WTC11 (cell line): ENCODE measurements around the gene SETD3. TPM values are rescaled to one million over a fixed set of nuclear protein-coding genes. Genes with fewer than 3 reads are reported as not detected.

Source experiments
- ATAC-seq: fragments of 200-7000 bp; cut with Tn5 transposase; 2 replicates; pipeline ENCODE4 v1.10.0; 2021; ENCODE audit warnings: mild to moderate bottlenecking, moderate library complexity
- CTCF ChIA-PET: fragments of 300-600 bp; sonication (Branson Sonifier 250); formaldehyde crosslinking; loops from one replicate; lab custom pipeline; 2021; ENCODE audit warnings: antibody characterized with exemption; lab: Charles Lee
- POLR2A ChIA-PET: fragments of 350-600 bp; sonication (Branson Sonifier 250); formaldehyde crosslinking; loops from one replicate; lab custom pipeline; 2021; ENCODE audit warnings: antibody characterized with exemption; lab: Charles Lee
- DNase-seq: peaks from one replicate; pipeline ENCODE4 v3.0.0; 2021; ENCODE audit warnings: low spot score
- H3K27ac Mint-ChIP-seq: 2 replicates; pipeline ENCODE4 v1.8.0; 2021; ENCODE audit warnings: mixed read lengths
- H3K27me3 Mint-ChIP-seq: 2 replicates; pipeline ENCODE4 v1.8.0; 2021; ENCODE audit warnings: low read depth, mild to moderate bottlenecking, moderate library complexity, mixed read lengths
- H3K36me3 Mint-ChIP-seq: 2 replicates; pipeline ENCODE4 v1.8.0; 2021; ENCODE audit warnings: mixed read lengths
- H3K4me1 Mint-ChIP-seq: 2 replicates; pipeline ENCODE4 v1.8.0; 2022; ENCODE audit warnings: mixed read lengths
- H3K4me3 Mint-ChIP-seq: 2 replicates; pipeline ENCODE4 v1.8.0; 2021; ENCODE audit warnings: mild to moderate bottlenecking, moderate library complexity, mixed read lengths
- H3K9me3 Mint-ChIP-seq: 2 replicates; pipeline ENCODE4 v1.8.0; 2021; ENCODE audit warnings: mixed read lengths
- CREB1 ChIP-seq: sonication (generic); formaldehyde crosslinking; IDR thresholded peaks from 2 replicates; pipeline ENCODE4 v1.8.0; 2023; ENCODE audit warnings: mild to moderate bottlenecking, missing genetic modification reagents
- EMX1 ChIP-seq: fragments of 250-450 bp; sonication (Bioruptor Pico); IDR thresholded peaks from 2 replicates; pipeline ENCODE4 v1.8.0; 2021; ENCODE audit warnings: mild to moderate bottlenecking
- ESRRA ChIP-seq: sonication (generic); formaldehyde crosslinking; IDR thresholded peaks from 2 replicates; pipeline ENCODE4 v1.8.1; 2022; ENCODE audit warnings: mild to moderate bottlenecking, missing genetic modification reagents, borderline replicate concordance
- FOXP1 ChIP-seq: sonication (generic); formaldehyde crosslinking; IDR thresholded peaks from 2 replicates; pipeline ENCODE4 v1.8.0; 2022; ENCODE audit warnings: missing genetic modification reagents, mild to moderate bottlenecking, moderate library complexity, borderline replicate concordance
- KAT7 ChIP-seq: sonication (generic); formaldehyde crosslinking; IDR thresholded peaks from 2 replicates; pipeline ENCODE4 v1.8.1; 2023; ENCODE audit warnings: missing genetic modification reagents, mild to moderate bottlenecking, borderline replicate concordance
- NFYB ChIP-seq: sonication (generic); formaldehyde crosslinking; conservative IDR thresholded peaks from 2 replicates; pipeline ENCODE4 v1.8.0; 2022; ENCODE audit warnings: low read depth, missing genetic modification reagents
- NR1H2 ChIP-seq: sonication (generic); formaldehyde crosslinking; IDR thresholded peaks from 2 replicates; pipeline ENCODE4 v1.9.0; 2021; ENCODE audit warnings: mild to moderate bottlenecking, moderate library complexity, missing genetic modification reagents
- OVOL2 ChIP-seq: fragments of 250-450 bp; sonication (Bioruptor Pico); IDR thresholded peaks from 2 replicates; pipeline ENCODE4 v1.9.0; 2021; ENCODE audit warnings: mild to moderate bottlenecking, borderline replicate concordance
- SP1 ChIP-seq: sonication (generic); formaldehyde crosslinking; conservative IDR thresholded peaks from 2 replicates; pipeline ENCODE4 v1.8.1; 2022; ENCODE audit warnings: missing genetic modification reagents
- ZNF121 ChIP-seq: sonication (generic); formaldehyde crosslinking; IDR thresholded peaks from 2 replicates; pipeline ENCODE4 v1.8.0; 2023; ENCODE audit warnings: missing genetic modification reagents
- ZNF396 ChIP-seq: fragments of 250-450 bp; sonication (Bioruptor Pico); IDR thresholded peaks from 2 replicates; pipeline ENCODE4 v1.8.0; 2021; ENCODE audit warnings: mild to moderate bottlenecking, moderate library complexity, borderline replicate concordance
- ZNF423 ChIP-seq: fragments of 250-450 bp; sonication (Bioruptor Pico); IDR thresholded peaks from 2 replicates; pipeline ENCODE4 v2.1.2; 2022; ENCODE audit warnings: mild to moderate bottlenecking, moderate library complexity
- total RNA-seq: library from RNA; stranded (reverse); gene quantifications from 3 replicates; pipeline ENCODE4 v1.2.3, GENCODE V29; 2021
- TF ChIP-seq, protein P1 (sequence below): fragments of 200-600 bp; IDR thresholded peaks from 2 replicates; pipeline ENCODE4 v1.8.0; 2022; ENCODE audit warnings: antibody characterized with exemption
- TF ChIP-seq, protein P2 (sequence below): fragments of 250-450 bp; sonication (Bioruptor Pico); IDR thresholded peaks from 2 replicates; pipeline ENCODE4 v1.9.0; 2021; ENCODE audit warnings: mild to moderate bottlenecking
- TF ChIP-seq, protein P3 (sequence below): sonication (generic); formaldehyde crosslinking; IDR thresholded peaks from 2 replicates; pipeline ENCODE4 v1.8.0; 2022; ENCODE audit warnings: mild to moderate bottlenecking, missing genetic modification reagents
- TF ChIP-seq, protein P4 (sequence below): fragments of 250-450 bp; sonication (Bioruptor Pico); IDR thresholded peaks from 2 replicates; pipeline ENCODE4 v1.9.0; 2021; ENCODE audit warnings: mild to moderate bottlenecking, borderline replicate concordance
- TF ChIP-seq, protein P5 (sequence below): sonication (generic); formaldehyde crosslinking; IDR thresholded peaks from 2 replicates; pipeline ENCODE4 v1.8.0; 2022; ENCODE audit warnings: mild to moderate bottlenecking, missing genetic modification reagents
- TF ChIP-seq, protein P6 (sequence below): sonication (generic); formaldehyde crosslinking; IDR thresholded peaks from 2 replicates; pipeline ENCODE4 v1.8.0; 2022; ENCODE audit warnings: mild to moderate bottlenecking, missing genetic modification reagents

The SETD3 gene
- total RNA-seq, 1 experiment from 2014 or later: 53.1 TPM

DNA sequence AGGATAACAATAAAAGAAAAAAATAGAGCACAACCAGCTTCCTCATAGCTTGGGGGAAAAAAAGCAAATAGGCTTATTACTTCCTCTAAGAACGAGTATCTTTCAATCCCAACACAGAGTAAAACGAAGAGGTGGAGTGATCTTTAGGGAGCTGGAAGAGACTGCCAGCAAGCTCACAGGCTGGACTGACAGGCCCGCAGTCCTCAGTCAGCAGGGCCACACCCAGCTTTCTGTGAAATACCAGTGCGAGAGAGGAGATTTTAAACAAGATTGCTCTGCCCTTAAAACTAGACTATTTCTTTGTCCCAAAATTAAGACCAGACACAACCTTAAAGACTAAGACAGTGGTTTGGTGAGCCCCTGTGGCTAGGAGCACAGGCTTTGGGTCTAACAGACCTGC, 32.9 kb downstream of the SETD3 start (continued):
- TF ChIP-seq, protein P1, sequence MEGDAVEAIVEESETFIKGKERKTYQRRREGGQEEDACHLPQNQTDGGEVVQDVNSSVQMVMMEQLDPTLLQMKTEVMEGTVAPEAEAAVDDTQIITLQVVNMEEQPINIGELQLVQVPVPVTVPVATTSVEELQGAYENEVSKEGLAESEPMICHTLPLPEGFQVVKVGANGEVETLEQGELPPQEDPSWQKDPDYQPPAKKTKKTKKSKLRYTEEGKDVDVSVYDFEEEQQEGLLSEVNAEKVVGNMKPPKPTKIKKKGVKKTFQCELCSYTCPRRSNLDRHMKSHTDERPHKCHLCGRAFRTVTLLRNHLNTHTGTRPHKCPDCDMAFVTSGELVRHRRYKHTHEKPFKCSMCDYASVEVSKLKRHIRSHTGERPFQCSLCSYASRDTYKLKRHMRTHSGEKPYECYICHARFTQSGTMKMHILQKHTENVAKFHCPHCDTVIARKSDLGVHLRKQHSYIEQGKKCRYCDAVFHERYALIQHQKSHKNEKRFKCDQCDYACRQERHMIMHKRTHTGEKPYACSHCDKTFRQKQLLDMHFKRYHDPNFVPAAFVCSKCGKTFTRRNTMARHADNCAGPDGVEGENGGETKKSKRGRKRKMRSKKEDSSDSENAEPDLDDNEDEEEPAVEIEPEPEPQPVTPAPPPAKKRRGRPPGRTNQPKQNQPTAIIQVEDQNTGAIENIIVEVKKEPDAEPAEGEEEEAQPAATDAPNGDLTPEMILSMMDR: no peak
- TF ChIP-seq NFYB (CRISPR knock-in tag): no peak
- no peak for TF ChIP-seq ZNF423
- no peak for TF ChIP-seq CREB1 (CRISPR knock-in tag)
- TF ChIP-seq, protein P2, sequence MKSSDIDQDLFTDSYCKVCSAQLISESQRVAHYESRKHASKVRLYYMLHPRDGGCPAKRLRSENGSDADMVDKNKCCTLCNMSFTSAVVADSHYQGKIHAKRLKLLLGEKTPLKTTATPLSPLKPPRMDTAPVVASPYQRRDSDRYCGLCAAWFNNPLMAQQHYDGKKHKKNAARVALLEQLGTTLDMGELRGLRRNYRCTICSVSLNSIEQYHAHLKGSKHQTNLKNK (CRISPR knock-in tag): no peak

DNA sequence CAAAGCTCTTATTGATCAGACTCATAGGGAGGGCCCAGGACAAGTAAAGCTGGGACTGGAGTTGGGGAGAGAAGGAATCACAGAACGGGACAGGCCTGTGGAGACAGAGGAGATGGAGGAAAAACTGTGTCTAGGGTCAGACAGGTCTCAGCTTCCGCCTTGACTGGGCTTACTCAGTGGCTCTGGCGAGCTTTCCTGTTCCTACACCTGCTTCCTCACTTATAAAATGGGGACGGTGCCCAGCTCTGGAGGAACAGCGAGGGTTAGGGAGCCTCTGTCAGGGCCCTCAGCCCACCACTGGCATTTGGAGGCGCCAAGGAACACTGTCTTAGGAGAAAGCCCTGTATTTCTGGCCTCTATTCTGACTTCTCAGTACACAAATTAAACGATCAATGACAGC, 34.7 kb downstream of the SETD3 start:
- Mint-ChIP-seq H3K4me3 (no peak overlapping the region), H3K27ac (no peak overlapping the region)
- no peak for ATAC-seq
- TF ChIP-seq, protein P3, sequence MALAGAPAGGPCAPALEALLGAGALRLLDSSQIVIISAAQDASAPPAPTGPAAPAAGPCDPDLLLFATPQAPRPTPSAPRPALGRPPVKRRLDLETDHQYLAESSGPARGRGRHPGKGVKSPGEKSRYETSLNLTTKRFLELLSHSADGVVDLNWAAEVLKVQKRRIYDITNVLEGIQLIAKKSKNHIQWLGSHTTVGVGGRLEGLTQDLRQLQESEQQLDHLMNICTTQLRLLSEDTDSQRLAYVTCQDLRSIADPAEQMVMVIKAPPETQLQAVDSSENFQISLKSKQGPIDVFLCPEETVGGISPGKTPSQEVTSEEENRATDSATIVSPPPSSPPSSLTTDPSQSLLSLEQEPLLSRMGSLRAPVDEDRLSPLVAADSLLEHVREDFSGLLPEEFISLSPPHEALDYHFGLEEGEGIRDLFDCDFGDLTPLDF (CRISPR knock-in tag): no peak
- TF ChIP-seq, all 79 proteins: peak for 0
- no peaks in the 10 kb centered on the region for H3K27me3 Mint-ChIP-seq
- ChIA-PET CTCF (no interaction called here), POLR2A (no interaction called here)
- DNase-seq: no peak
- H3K9me3 Mint-ChIP-seq: 0 out of 2 replicates have a peak, but pooled peaks cover 2% of the 10 kb centered on the region
- H3K4me1 Mint-ChIP-seq: peaks cover 7% of the 10 kb centered on the region
- peaks cover 30% of the 10 kb centered on the region for H3K36me3 Mint-ChIP-seq

DNA sequence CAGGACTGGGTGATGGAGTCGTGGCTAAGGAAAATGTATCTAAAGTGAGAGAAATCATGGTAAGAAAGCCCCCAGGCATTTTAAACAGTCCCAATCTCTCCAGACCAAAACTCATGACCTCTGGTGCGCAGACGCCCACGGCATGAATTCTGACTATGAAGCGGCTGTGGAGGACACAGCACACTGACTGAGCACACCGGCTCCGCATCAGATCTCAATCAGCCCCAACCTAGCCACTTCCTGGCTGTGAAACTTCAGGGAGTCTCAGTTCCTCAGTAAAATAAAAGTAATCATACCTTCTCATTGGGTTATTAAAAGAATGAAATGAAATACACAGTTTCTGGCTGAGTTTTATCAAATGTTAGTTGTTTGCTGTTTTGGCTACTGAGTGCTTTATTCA, 38.7 kb downstream of the SETD3 start:
- POLR2A ChIA-PET: no interaction called here
- ATAC-seq (no peak), DNase-seq (no peak)
- 0 out of 2 replicates have a peak, but pooled peaks cover 2% of the 10 kb centered on the region for H3K9me3 Mint-ChIP-seq
- H3K27me3 Mint-ChIP-seq: no peaks in the 10 kb centered on the region
- H3K27ac Mint-ChIP-seq: no peak overlapping the region
- TF ChIP-seq, protein P2 (CRISPR knock-in tag): no peak
- TF ChIP-seq SP1 (CRISPR knock-in tag) (no peak), ESRRA (CRISPR knock-in tag) (no peak), EMX1 (CRISPR knock-in tag) (no peak), ZNF396 (CRISPR knock-in tag) (no peak), FOXP1 (CRISPR knock-in tag) (no peak), ZNF121 (CRISPR knock-in tag) (no peak), KAT7 (CRISPR knock-in tag) (no peak), NR1H2 (CRISPR knock-in tag) (no peak), OVOL2 (CRISPR knock-in tag) (no peak)
- TF ChIP-seq, protein P4, sequence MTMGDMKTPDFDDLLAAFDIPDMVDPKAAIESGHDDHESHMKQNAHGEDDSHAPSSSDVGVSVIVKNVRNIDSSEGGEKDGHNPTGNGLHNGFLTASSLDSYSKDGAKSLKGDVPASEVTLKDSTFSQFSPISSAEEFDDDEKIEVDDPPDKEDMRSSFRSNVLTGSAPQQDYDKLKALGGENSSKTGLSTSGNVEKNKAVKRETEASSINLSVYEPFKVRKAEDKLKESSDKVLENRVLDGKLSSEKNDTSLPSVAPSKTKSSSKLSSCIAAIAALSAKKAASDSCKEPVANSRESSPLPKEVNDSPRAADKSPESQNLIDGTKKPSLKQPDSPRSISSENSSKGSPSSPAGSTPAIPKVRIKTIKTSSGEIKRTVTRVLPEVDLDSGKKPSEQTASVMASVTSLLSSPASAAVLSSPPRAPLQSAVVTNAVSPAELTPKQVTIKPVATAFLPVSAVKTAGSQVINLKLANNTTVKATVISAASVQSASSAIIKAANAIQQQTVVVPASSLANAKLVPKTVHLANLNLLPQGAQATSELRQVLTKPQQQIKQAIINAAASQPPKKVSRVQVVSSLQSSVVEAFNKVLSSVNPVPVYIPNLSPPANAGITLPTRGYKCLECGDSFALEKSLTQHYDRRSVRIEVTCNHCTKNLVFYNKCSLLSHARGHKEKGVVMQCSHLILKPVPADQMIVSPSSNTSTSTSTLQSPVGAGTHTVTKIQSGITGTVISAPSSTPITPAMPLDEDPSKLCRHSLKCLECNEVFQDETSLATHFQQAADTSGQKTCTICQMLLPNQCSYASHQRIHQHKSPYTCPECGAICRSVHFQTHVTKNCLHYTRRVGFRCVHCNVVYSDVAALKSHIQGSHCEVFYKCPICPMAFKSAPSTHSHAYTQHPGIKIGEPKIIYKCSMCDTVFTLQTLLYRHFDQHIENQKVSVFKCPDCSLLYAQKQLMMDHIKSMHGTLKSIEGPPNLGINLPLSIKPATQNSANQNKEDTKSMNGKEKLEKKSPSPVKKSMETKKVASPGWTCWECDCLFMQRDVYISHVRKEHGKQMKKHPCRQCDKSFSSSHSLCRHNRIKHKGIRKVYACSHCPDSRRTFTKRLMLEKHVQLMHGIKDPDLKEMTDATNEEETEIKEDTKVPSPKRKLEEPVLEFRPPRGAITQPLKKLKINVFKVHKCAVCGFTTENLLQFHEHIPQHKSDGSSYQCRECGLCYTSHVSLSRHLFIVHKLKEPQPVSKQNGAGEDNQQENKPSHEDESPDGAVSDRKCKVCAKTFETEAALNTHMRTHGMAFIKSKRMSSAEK (CRISPR knock-in tag): no peak
- TF ChIP-seq, protein P5, sequence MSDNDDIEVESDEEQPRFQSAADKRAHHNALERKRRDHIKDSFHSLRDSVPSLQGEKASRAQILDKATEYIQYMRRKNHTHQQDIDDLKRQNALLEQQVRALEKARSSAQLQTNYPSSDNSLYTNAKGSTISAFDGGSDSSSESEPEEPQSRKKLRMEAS (CRISPR knock-in tag): no peak
- TF ChIP-seq, protein P6, sequence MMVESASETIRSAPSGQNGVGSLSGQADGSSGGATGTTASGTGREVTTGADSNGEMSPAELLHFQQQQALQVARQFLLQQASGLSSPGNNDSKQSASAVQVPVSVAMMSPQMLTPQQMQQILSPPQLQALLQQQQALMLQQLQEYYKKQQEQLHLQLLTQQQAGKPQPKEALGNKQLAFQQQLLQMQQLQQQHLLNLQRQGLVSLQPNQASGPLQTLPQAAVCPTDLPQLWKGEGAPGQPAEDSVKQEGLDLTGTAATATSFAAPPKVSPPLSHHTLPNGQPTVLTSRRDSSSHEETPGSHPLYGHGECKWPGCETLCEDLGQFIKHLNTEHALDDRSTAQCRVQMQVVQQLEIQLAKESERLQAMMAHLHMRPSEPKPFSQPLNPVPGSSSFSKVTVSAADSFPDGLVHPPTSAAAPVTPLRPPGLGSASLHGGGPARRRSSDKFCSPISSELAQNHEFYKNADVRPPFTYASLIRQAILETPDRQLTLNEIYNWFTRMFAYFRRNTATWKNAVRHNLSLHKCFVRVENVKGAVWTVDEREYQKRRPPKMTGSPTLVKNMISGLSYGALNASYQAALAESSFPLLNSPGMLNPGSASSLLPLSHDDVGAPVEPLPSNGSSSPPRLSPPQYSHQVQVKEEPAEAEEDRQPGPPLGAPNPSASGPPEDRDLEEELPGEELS (CRISPR knock-in tag): no peak
- H3K4me1 Mint-ChIP-seq: peaks cover 7% of the 10 kb centered on the region
- H3K36me3 Mint-ChIP-seq: peaks cover 15% of the 10 kb centered on the region
- CTCF ChIA-PET: interaction anchor here (0.7 to 2.1 kb wide), 3 partner anchors 15 to 49 kb away, joined by 3 to 7 read pairs (median 5); no protein-coding TSS in a partner anchor
- no peak overlapping the region for H3K4me3 Mint-ChIP-seq
